ENCODE results near the gene ZNF862. TPM values are rescaled to one million over a fixed set of nuclear protein-coding genes. Genes with fewer than 3 reads are reported as not detected.

ZNF862 gene
- total and polyA plus RNA-seq, 2 of the 8 experiments (the other 6 are each of a cell fraction or from before 2014, with no cell fraction given): 1.8 to 3.9 TPM

DNA sequence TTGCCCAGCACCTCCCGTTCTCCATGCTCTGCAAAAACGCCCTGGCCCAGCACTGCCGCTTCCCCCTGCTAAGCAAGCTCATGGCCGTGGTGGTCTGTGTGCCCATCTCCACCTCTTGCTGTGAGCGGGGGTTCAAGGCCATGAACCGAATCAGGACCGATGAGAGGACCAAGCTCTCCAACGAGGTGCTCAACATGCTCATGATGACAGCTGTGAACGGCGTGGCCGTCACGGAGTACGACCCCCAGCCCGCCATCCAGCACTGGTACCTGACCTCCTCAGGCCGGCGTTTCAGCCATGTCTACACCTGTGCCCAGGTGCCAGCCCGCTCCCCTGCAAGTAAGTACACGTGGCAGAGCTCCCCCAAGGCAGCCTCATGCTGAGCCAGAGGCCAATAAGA, 24.0 kb downstream of the ZNF862 start:
- Histone ChIP-seq H3K27ac (ENCODE audit: low read depth, low read length) (no peak overlapping the region), H3K4me1 (replicated peaks in 1 of 4; ENCODE audit: control insufficient read depth in 3 of 4, insufficient read depth in 4 of 4, low read length in 3 of 4) (no peaks in the 10 kb centered on the region), H3K4me2 (ENCODE audit: insufficient read depth in 1 of 2, low read depth in 2 of 2, low read length in 2 of 2) (no peak overlapping the region), H2AK5ac (ENCODE audit: low read depth, low read length) (no peak overlapping the region), H2BK12ac (ENCODE audit: low read depth, low read length) (no peak overlapping the region), H3K79me2 (ENCODE audit: control insufficient read depth in 1 of 2, insufficient read depth in 2 of 2, low read length in 2 of 2) (no peaks in the 10 kb centered on the region), H3K23ac (ENCODE audit: insufficient read length) (no peak overlapping the region), H2BK5ac (ENCODE audit: low read depth, low read length) (no peak overlapping the region; the same call in 1 of the 2 replicates), H3K27me3 (replicated peaks in 1 of 4; ENCODE audit: control insufficient read depth in 3 of 4, extremely low read depth in 1 of 4, insufficient read depth in 3 of 4, low read length in 3 of 4) (no peaks in the 10 kb centered on the region; a peak in 2 of 7 replicates), H3K18ac (ENCODE audit: extremely low read depth, low read length) (no peak overlapping the region), H3K4me3 (ENCODE audit: extremely low read depth in 1 of 4, insufficient read depth in 2 of 4, low read depth in 3 of 4, low read length in 4 of 4) (no peak overlapping the region), H2BK20ac (ENCODE audit: low read length) (no peak overlapping the region), H3K79me1 (ENCODE audit: low read depth, low read length) (no peaks in the 10 kb centered on the region), H4K8ac (ENCODE audit: extremely low read depth, insufficient read depth, low read length) (no peak overlapping the region), H3K9me3 (ENCODE audit: insufficient read depth in 2 of 2, low read depth in 1 of 2, low read length in 1 of 2) (no peaks in the 10 kb centered on the region), H3K23me2 (ENCODE audit: low read depth, low read length) (no peaks in the 10 kb centered on the region), H3K4ac (replicated peaks; ENCODE audit: insufficient read length, low read depth, low read length) (no peak overlapping the region), H2BK120ac (replicated peaks; ENCODE audit: low read depth, low read length) (no peak overlapping the region), H4K91ac (replicated peaks; ENCODE audit: insufficient read length, low read length) (no peak overlapping the region), H2BK15ac (ENCODE audit: low read length) (peak overlapping the region; percentile 46; the same call in 1 of the 2 replicates), H4K20me1 (replicated peaks in 1 of 2; ENCODE audit: control insufficient read depth in 1 of 2, insufficient read depth in 2 of 2, low read length in 2 of 2) (no peaks in the 10 kb centered on the region), H2AFZ (ENCODE audit: low read length) (no peak overlapping the region), H3K36me3 (ENCODE audit: control insufficient read depth in 2 of 4, insufficient read depth in 4 of 4, low read length in 3 of 4) (no peaks in the 10 kb centered on the region), H3K56ac (replicated peaks; ENCODE audit: insufficient read length, low read depth, low read length) (no peak overlapping the region), H3K14ac (ENCODE audit: insufficient read length) (no peak overlapping the region), H4K5ac (ENCODE audit: insufficient read length, low read depth, low read length) (no peak overlapping the region), H3K9ac (replicated peaks in 1 of 4; ENCODE audit: extremely low read depth in 1 of 4, low read depth in 3 of 4, low read length in 3 of 4) (no peak overlapping the region)
- DNase-seq (ENCODE audit: low read depth in 1 of 2, low spot score in 2 of 2) (no peak), FAIRE-seq (no peak)
- 87% methylated on average over 18 of the region's 18 CpGs; no CpG with 5 or more reads in 1 of the 2 experiments for WGBS, 2 experiments (ENCODE audit: extremely low coverage in 1 of 2, insufficient coverage in 1 of 2, insufficient read length in 1 of 2, insufficient replicate concordance in 2 of 2, low coverage in 1 of 2, low lambda C conversion rate in 2 of 2, missing lambda C conversion rate in 1 of 2)
- CTCF ChIA-PET (ENCODE audit: partially characterized antibody): interaction anchor here (0.8 to 5.0 kb wide), 21 partner anchors 8 to 134 kb away, joined by 3 to 68 read pairs (median 4); no protein-coding TSS in a partner anchor
- POLR2A ChIA-PET (ENCODE audit: partially characterized antibody): no interaction called here
- TF ChIP-seq NANOG (IDR thresholded peaks at IDR 0.05; ENCODE audit: insufficient read depth, low read depth, low read length, poor library complexity, severe bottlenecking) (no peak), SP4 (IDR thresholded peaks at IDR 0.05; ENCODE audit: low read length) (no peak), SIRT6 (IDR thresholded peaks at IDR 0.05; ENCODE audit: low read length) (no peak), BCL11A (IDR thresholded peaks at IDR 0.05; ENCODE audit: low read depth in 2 of 2, low read length in 2 of 2) (no peak), CBX8 (IDR thresholded peaks at IDR 0.05; ENCODE audit: borderline replicate concordance, low read depth, low read length) (no peak), RFX5 (IDR thresholded peaks at IDR 0.05; ENCODE audit: borderline replicate concordance, low read depth, low read length) (no peak), PHF8 (conservative IDR thresholded peaks at IDR 0.05; ENCODE audit: low read depth, low read length) (no peak), RXRA (IDR thresholded peaks at IDR 0.05; ENCODE audit: insufficient read depth, low read depth, low read length) (no peak)
- TF ChIP-seq, protein P1, sequence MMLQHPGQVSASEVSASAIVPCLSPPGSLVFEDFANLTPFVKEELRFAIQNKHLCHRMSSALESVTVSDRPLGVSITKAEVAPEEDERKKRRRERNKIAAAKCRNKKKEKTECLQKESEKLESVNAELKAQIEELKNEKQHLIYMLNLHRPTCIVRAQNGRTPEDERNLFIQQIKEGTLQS (IDR thresholded peaks at IDR 0.05; ENCODE audit: insufficient read depth, low read depth, low read length): no peak
